ENCODE data around the gene PRTFDC1. TPM values are rescaled to one million over a fixed set of nuclear protein-coding genes. Genes with fewer than 3 reads are reported as not detected.

PRTFDC1 gene
- total RNA-seq, 1 donor from 2014 or later: 1.5 TPM

GRCh38 chr10:24882047-24882698 lies 70.2 kb downstream of the PRTFDC1 start:
- DNase-seq: no peak
- Histone ChIP-seq H3K27ac (replicated peaks) (no peak overlapping the region), H3K4me3 (no peak overlapping the region), H3K9me3 (replicated peaks) (no peaks in the 10 kb centered on the region), H3K27me3 (ENCODE audit: low read depth) (no peaks in the 10 kb centered on the region), H3K4me1 (no peaks in the 10 kb centered on the region), H3K36me3 (no peaks in the 10 kb centered on the region)
- intact Hi-C loops (cut with micrococcal nuclease): no loop called here
- TF ChIP-seq CTCF (IDR thresholded peaks at IDR 0.05; ENCODE audit: borderline replicate concordance): no peak

GRCh38 chr10:24879861-24880260 lies 72.5 kb downstream of the PRTFDC1 start:
- intact Hi-C loops (cut with micrococcal nuclease): no loop called here
- Histone ChIP-seq H3K9me3 (replicated peaks) (no peaks in the 10 kb centered on the region), H3K27me3 (ENCODE audit: low read depth) (no peaks in the 10 kb centered on the region), H3K4me3 (no peak overlapping the region), H3K4me1 (no peaks in the 10 kb centered on the region), H3K36me3 (no peaks in the 10 kb centered on the region), H3K27ac (replicated peaks) (no peak overlapping the region)
- TF ChIP-seq CTCF (IDR thresholded peaks at IDR 0.05; ENCODE audit: borderline replicate concordance): no peak
- DNase-seq: no peak

- no peak for TF ChIP-seq CTCF (IDR thresholded peaks at IDR 0.05; ENCODE audit: borderline replicate concordance)
These were observed 78.3 kb downstream of the PRTFDC1 start for GRCh38 chr10:24874133-24874532.

GRCh38 chr10:24873281-24873683 lies 79.1 kb downstream of the PRTFDC1 start:
- peaks cover 15% of the 10 kb centered on the region for H3K4me1 ChIP-seq
- H3K4me3 ChIP-seq: no peak overlapping the region
- no peak for TF ChIP-seq CTCF (IDR thresholded peaks at IDR 0.05; ENCODE audit: borderline replicate concordance)
- no peaks in the 10 kb centered on the region for H3K36me3 ChIP-seq
- H3K27me3 ChIP-seq (ENCODE audit: low read depth): no peaks in the 10 kb centered on the region
- intact Hi-C loops (cut with micrococcal nuclease): no loop called here
- peak overlapping the region; percentile 34 for H3K27ac ChIP-seq (replicated peaks)
- no peak for DNase-seq
- H3K9me3 ChIP-seq (replicated peaks): no peaks in the 10 kb centered on the region

More at GRCh38 chr10:24874133-24874532, 78.3 kb downstream of the PRTFDC1 start:
- H3K9me3 ChIP-seq (replicated peaks): no peaks in the 10 kb centered on the region
- H3K4me3 ChIP-seq: no peak overlapping the region
- peaks cover 15% of the 10 kb centered on the region for H3K4me1 ChIP-seq
- H3K36me3 ChIP-seq: no peaks in the 10 kb centered on the region
- no peaks in the 10 kb centered on the region for H3K27me3 ChIP-seq (ENCODE audit: low read depth)
- intact Hi-C loops (cut with micrococcal nuclease): no loop called here
- H3K27ac ChIP-seq (replicated peaks): no peak overlapping the region
- no peak for DNase-seq

GRCh38 chr10:24872790-24873182 lies 79.6 kb downstream of the PRTFDC1 start:
- Histone ChIP-seq H3K27me3 (ENCODE audit: low read depth) (no peaks in the 10 kb centered on the region), H3K4me1 (peaks cover 15% of the 10 kb centered on the region), H3K4me3 (no peak overlapping the region), H3K36me3 (no peaks in the 10 kb centered on the region), H3K9me3 (replicated peaks) (no peaks in the 10 kb centered on the region), H3K27ac (replicated peaks) (no peak overlapping the region)
- no peak for TF ChIP-seq CTCF (IDR thresholded peaks at IDR 0.05; ENCODE audit: borderline replicate concordance)
- no peak for DNase-seq
- intact Hi-C loops (cut with micrococcal nuclease): no loop called here
